ENCODE results near the gene TEX19.

TEX19 gene

GRCh38 chr17:82396601-82397435 is 37.8 kb downstream of the TEX19 start:
- peaks cover 7% of the 10 kb centered on the region for H3K36me3 ChIP-seq (ENCODE audit: control insufficient read depth, insufficient read depth, low read length)
- 79 to 83% methylated on average over 15 of the region's 19 CpGs for WGBS, 2 experiments (ENCODE audit: insufficient coverage in 2 of 2)
- no peaks in the 10 kb centered on the region for H3K9me3 ChIP-seq (ENCODE audit: control insufficient read depth, low read length)
- no peaks in the 10 kb centered on the region for H3K4me1 ChIP-seq (ENCODE audit: control insufficient read depth, insufficient read depth, low read length, poor library complexity, severe bottlenecking)
- H3K4me3 ChIP-seq (ENCODE audit: extremely low read depth, insufficient read depth, low read length, poor library complexity, severe bottlenecking): no peak overlapping the region
- no peak overlapping the region for H3K27ac ChIP-seq (ENCODE audit: low read depth, low read length, severe bottlenecking)

DNA sequence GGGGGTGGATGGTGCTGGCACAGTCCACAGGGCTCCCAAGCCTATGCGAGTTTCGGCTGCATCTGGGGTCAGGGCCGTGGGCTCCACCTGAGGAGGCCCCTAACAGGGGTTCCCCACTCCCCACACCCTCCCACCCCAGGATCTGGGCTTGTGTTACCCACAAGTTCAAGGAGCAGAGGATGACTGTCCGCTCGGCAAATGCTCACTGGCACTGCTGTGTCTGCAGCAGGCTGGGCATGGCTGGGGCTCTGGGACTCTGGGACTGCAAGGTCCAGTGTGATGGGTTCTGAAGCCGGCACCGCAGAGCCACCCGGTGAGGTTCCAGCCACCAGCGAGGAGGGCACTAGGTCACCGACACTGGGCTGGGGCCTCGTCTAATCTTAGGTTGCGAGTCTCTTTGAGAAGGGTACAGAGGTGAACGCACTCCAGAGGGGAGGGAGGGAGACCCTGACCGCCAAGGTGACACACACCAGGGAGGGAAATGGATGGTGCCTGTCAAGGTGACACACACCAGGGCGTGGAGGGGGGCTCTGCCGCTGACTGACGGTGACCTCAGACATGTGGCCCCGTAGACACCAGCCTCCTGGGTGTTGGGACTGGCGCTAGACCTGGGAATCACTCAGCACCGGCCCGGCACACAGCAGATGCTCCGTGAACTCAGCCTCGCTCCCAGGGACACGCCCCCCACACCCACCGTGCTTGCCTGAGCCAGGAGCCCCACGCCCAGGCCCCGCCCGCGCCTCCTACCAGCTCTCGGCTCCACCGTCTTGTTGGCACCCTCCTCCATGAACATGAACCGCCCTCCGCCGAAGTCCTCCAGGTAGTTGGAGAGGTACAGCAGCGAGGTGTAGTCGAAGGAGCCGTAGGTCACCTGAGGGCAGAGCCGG is 38.6 kb downstream of the TEX19 start:
- Histone ChIP-seq H3K36me3 (ENCODE audit: control insufficient read depth, insufficient read depth, low read length) (peaks cover 7% of the 10 kb centered on the region), H3K27ac (ENCODE audit: low read depth, low read length, severe bottlenecking) (no peak overlapping the region), H3K4me3 (ENCODE audit: extremely low read depth, insufficient read depth, low read length, poor library complexity, severe bottlenecking) (no peak overlapping the region), H3K9me3 (ENCODE audit: control insufficient read depth, low read length) (no peaks in the 10 kb centered on the region), H3K4me1 (ENCODE audit: control insufficient read depth, insufficient read depth, low read length, poor library complexity, severe bottlenecking) (no peaks in the 10 kb centered on the region)
- 92% methylated on average over 33 to 35 of the region's 38 CpGs for WGBS, 2 experiments (ENCODE audit: insufficient coverage in 2 of 2)

- Histone ChIP-seq H3K4me1 (ENCODE audit: control insufficient read depth, insufficient read depth, low read length, poor library complexity, severe bottlenecking) (no peaks in the 10 kb centered on the region), H3K9me3 (ENCODE audit: control insufficient read depth, low read length) (no peaks in the 10 kb centered on the region), H3K4me3 (ENCODE audit: extremely low read depth, insufficient read depth, low read length, poor library complexity, severe bottlenecking) (no peak overlapping the region), H3K27ac (ENCODE audit: low read depth, low read length, severe bottlenecking) (no peak overlapping the region), H3K36me3 (ENCODE audit: control insufficient read depth, insufficient read depth, low read length) (peaks cover 14% of the 10 kb centered on the region)
- WGBS, 2 experiments (ENCODE audit: insufficient coverage in 2 of 2): 95 to 98% methylated on average over 13 of the region's 13 CpGs
These were observed 40.0 kb downstream of the TEX19 start for GRCh38 chr17:82399041-82399441.

DNA sequence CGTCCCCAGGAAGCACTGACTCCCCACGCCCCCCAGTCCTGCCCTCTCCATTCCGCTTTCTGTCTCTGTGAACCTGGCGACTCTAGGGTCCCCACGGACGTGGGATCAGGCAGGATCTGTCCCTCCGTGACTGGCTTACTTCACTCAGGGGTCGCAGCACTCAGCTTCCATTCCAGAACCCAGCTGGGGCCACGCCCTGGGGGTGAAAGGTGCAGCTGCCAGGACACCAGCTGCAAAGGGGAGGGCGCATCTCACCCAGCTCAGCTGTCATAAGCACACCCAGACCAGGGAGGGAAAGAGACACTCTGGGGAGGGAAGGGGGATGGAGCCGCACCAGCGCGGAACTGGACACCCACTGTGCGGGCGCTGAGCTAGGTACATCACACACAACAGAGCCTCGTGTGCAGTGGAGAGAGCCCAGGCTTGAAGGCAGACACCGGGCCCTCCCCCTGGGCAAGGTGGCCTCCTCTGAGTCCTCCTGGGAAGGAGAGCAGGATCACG is 40.6 kb downstream of the TEX19 start:
- H3K9me3 ChIP-seq (ENCODE audit: control insufficient read depth, low read length): no peaks in the 10 kb centered on the region
- no peaks in the 10 kb centered on the region for H3K4me1 ChIP-seq (ENCODE audit: control insufficient read depth, insufficient read depth, low read length, poor library complexity, severe bottlenecking)
- WGBS, 2 experiments (ENCODE audit: insufficient coverage in 2 of 2): 88 to 95% methylated on average over 13 to 16 of the region's 18 CpGs
- no peak overlapping the region for H3K27ac ChIP-seq (ENCODE audit: low read depth, low read length, severe bottlenecking)
- H3K36me3 ChIP-seq (ENCODE audit: control insufficient read depth, insufficient read depth, low read length): peaks cover 13% of the 10 kb centered on the region
- H3K4me3 ChIP-seq (ENCODE audit: extremely low read depth, insufficient read depth, low read length, poor library complexity, severe bottlenecking): no peak overlapping the region

DNA sequence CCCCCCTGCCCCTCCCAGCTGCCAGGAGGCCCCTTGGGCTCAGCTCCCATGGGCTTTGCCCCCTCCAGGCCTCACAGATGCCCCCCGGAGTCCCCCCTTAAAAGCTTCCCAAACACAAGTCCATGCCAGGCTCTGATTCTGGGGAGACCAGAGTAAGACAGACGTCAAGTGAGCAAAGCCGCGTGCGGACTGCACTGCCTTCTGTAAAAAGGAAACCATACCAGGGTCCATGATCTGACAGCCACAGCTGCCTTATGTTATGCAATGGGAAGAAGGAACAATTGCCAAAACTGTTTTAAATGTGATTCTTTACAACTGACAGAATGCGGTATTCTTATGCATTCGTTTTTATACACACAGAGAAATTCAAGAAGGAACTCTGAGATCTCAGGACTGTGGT is 41.2 kb downstream of the TEX19 start:
- Histone ChIP-seq H3K27ac (ENCODE audit: low read depth, low read length, severe bottlenecking) (no peak overlapping the region), H3K4me3 (ENCODE audit: extremely low read depth, insufficient read depth, low read length, poor library complexity, severe bottlenecking) (no peak overlapping the region), H3K4me1 (ENCODE audit: control insufficient read depth, insufficient read depth, low read length, poor library complexity, severe bottlenecking) (no peaks in the 10 kb centered on the region), H3K36me3 (ENCODE audit: control insufficient read depth, insufficient read depth, low read length) (peaks cover 13% of the 10 kb centered on the region), H3K9me3 (ENCODE audit: control insufficient read depth, low read length) (no peaks in the 10 kb centered on the region)
- WGBS, 2 experiments (ENCODE audit: insufficient coverage in 2 of 2): 96% methylated on average over 6 of the region's 7 CpGs; no CpG with 5 or more reads in 1 of the 2 experiments

DNA sequence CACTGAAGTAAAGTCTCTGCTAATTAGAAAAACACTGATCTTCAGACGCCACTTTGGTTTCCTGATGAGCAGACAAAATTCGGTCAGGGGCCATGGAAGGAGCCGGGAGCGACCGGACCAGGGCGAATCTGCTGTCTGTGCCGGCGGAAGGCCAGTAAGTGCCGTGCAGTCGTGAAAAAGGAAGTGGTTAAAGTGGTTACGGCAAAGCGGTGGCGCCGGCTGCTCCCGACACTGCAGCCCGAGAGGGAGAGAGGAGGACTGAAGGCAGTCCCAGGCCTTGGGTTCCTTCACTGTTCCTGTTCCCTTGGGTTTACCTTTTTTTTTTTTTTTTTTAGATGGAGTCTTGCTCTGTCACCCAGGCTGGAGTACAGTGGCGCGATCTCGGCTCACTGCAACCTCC is 41.8 kb downstream of the TEX19 start:
- no peak overlapping the region for H3K27ac ChIP-seq (ENCODE audit: low read depth, low read length, severe bottlenecking)
- peaks cover 13% of the 10 kb centered on the region for H3K36me3 ChIP-seq (ENCODE audit: control insufficient read depth, insufficient read depth, low read length)
- H3K9me3 ChIP-seq (ENCODE audit: control insufficient read depth, low read length): no peaks in the 10 kb centered on the region
- H3K4me1 ChIP-seq (ENCODE audit: control insufficient read depth, insufficient read depth, low read length, poor library complexity, severe bottlenecking): no peaks in the 10 kb centered on the region
- H3K4me3 ChIP-seq (ENCODE audit: extremely low read depth, insufficient read depth, low read length, poor library complexity, severe bottlenecking): no peak overlapping the region
- WGBS, 2 experiments (ENCODE audit: insufficient coverage in 2 of 2): 92 to 98% methylated on average over 8 to 15 of the region's 19 CpGs

DNA sequence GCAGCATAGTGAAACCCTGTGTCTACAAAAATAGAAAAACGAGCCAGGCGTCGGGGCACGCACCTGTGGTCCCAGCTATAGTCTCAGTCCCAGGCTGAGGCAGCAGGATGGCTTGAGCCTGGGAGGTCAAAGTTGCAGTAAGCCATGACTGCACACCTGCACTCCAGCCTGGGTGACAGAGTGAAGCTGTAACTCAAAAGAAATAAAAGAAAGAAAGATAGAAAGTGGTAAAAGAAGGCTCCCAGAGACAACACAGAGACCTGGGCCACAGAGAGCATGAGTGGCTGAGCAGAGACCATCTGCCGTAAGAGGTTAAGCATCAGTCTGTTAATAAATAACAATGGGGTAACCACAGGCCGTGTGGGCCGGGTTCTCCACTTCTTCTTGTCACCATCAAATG is 43.8 kb downstream of the TEX19 start:
- Histone ChIP-seq H3K27ac (ENCODE audit: low read depth, low read length, severe bottlenecking) (no peak overlapping the region), H3K4me3 (ENCODE audit: extremely low read depth, insufficient read depth, low read length, poor library complexity, severe bottlenecking) (no peak overlapping the region), H3K4me1 (ENCODE audit: control insufficient read depth, insufficient read depth, low read length, poor library complexity, severe bottlenecking) (no peaks in the 10 kb centered on the region), H3K9me3 (ENCODE audit: control insufficient read depth, low read length) (no peaks in the 10 kb centered on the region), H3K36me3 (ENCODE audit: control insufficient read depth, insufficient read depth, low read length) (peaks cover 19% of the 10 kb centered on the region)
- 96 to 100% methylated on average over 5 to 7 of the region's 7 CpGs for WGBS, 2 experiments (ENCODE audit: insufficient coverage in 2 of 2)

GRCh38 chr17:82403662-82404660 is 44.9 kb downstream of the TEX19 start:
- Histone ChIP-seq H3K36me3 (ENCODE audit: control insufficient read depth, insufficient read depth, low read length) (peaks cover 19% of the 10 kb centered on the region), H3K4me1 (ENCODE audit: control insufficient read depth, insufficient read depth, low read length, poor library complexity, severe bottlenecking) (no peaks in the 10 kb centered on the region), H3K27ac (ENCODE audit: low read depth, low read length, severe bottlenecking) (no peak overlapping the region), H3K9me3 (ENCODE audit: control insufficient read depth, low read length) (no peaks in the 10 kb centered on the region), H3K4me3 (ENCODE audit: extremely low read depth, insufficient read depth, low read length, poor library complexity, severe bottlenecking) (no peak overlapping the region)
- 95 to 97% methylated on average over 48 to 67 of the region's 67 CpGs for WGBS, 2 experiments (ENCODE audit: insufficient coverage in 2 of 2)

- Histone ChIP-seq H3K27ac (ENCODE audit: low read depth, low read length, severe bottlenecking) (no peak overlapping the region), H3K36me3 (ENCODE audit: control insufficient read depth, insufficient read depth, low read length) (peaks cover 18% of the 10 kb centered on the region), H3K9me3 (ENCODE audit: control insufficient read depth, low read length) (no peaks in the 10 kb centered on the region), H3K4me1 (ENCODE audit: control insufficient read depth, insufficient read depth, low read length, poor library complexity, severe bottlenecking) (no peaks in the 10 kb centered on the region), H3K4me3 (ENCODE audit: extremely low read depth, insufficient read depth, low read length, poor library complexity, severe bottlenecking) (no peak overlapping the region)
- 96 to 98% methylated on average over 11 of the region's 14 CpGs for WGBS, 2 experiments (ENCODE audit: insufficient coverage in 2 of 2)
These were observed 46.0 kb downstream of the TEX19 start for GRCh38 chr17:82405051-82405450.

DNA sequence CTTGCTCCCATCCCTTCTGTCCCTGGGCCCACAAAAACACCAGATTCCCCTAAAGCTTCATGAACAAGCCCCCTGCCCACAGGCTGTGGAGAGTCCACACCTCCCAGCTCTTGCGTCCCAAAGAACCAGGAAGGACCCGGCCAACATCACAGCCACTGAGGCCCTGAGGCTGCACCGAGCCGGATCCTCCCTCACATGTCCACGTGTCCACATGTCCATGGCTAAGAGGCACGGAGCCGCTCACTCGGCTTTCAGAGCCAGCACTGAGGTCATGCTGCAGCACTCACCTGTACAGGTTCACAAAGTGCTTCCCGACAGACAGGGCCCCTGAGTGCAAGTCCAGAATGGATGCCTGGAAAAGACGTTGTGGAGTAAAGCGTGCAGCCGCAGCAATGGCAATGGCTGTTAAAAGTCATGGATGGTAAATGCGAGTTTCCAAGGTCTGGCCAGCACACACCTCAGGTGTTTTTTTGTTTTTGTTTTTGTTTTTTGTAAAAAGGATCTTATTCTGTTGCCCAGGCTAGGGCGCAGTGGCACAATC is 47.2 kb downstream of the TEX19 start:
- H3K9me3 ChIP-seq (ENCODE audit: control insufficient read depth, low read length): no peaks in the 10 kb centered on the region
- H3K27ac ChIP-seq (ENCODE audit: low read depth, low read length, severe bottlenecking): no peak overlapping the region
- H3K36me3 ChIP-seq (ENCODE audit: control insufficient read depth, insufficient read depth, low read length): peaks cover 14% of the 10 kb centered on the region
- H3K4me1 ChIP-seq (ENCODE audit: control insufficient read depth, insufficient read depth, low read length, poor library complexity, severe bottlenecking): no peaks in the 10 kb centered on the region
- WGBS, 2 experiments (ENCODE audit: insufficient coverage in 2 of 2): 96% methylated on average over 11 to 12 of the region's 14 CpGs
- no peak overlapping the region for H3K4me3 ChIP-seq (ENCODE audit: extremely low read depth, insufficient read depth, low read length, poor library complexity, severe bottlenecking)
